Activated T-cell treated with anti-CD3 and anti-CD28 coated beads for 4 hours (primary cell): ENCODE results near the gene UBE4B.
"Not testable (repeated sequence)": the region's sequence is repeated elsewhere in the genome, so short reads cannot be mapped to it uniquely, and the experiment has no call there.

Source experiments
- DNase-seq: peaks from one replicate; pipeline ENCODE4 v3.0.0-alpha.2; 2020

Gene UBE4B

GRCh38 chr1:10074059-10074851 is 41.5 kb downstream of the UBE4B start:
- DNase-seq: peak; percentile 29

DNA sequence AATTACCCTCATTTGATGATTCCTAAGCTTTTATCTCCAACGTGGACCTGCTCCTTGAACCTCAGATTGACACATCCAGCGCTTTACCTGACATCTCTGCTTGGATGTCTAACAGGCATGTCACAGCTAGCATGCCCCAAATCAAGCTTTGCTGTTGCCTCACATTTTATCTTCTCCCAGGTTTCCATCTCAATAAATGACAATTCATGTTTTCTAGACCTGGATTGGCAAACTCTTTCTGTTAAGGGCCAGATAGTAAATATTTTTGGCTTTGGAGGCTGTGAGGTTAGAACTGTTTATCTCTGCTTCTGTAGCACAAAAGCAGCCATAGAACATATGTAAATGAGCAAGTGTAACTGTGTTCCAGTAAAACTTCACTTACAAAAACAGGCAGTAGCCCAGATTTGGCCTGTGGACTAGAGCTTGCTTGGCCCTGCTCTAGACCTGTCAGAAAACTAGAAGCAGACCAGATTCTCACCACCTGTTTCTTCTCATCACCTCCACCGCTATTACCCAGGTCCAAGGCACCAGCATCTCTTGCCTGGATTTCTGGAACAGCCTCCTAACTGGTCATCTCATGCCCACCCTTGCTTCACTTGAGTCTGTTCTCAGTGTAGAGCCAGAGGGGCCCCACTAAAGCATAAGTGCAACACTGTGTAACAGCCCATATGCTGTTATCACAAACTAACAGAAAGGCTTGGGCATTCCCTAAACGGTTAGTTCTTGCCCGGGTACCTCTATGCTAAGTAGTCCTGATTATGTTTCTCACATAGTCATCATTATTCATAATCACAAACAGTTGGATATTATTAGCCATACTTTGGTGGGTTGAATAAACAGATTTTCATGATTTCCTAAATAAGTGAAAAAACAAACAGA is 42.3 kb downstream of the UBE4B start:
- no peak for DNase-seq

DNA sequence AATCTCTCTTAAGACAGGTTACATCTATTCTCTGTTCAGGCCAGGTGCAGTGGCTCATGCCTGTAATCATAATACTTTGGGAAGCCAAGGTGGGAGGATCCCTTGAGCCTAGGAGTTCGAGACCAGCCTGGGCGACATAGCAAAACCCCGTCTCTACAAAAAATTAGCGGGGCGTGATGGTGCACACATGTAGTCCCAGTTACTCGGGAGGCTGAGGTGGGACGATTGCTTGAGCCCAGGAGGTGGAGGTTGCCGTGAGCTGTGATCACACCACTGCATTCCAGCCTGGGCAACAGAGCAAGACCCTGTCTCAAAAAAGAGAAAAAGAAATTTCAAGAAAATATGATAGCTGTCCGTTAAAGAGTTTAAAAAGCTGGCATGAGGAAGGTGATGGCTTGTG is 43.0 kb downstream of the UBE4B start:
- DNase-seq: no peak

DNA sequence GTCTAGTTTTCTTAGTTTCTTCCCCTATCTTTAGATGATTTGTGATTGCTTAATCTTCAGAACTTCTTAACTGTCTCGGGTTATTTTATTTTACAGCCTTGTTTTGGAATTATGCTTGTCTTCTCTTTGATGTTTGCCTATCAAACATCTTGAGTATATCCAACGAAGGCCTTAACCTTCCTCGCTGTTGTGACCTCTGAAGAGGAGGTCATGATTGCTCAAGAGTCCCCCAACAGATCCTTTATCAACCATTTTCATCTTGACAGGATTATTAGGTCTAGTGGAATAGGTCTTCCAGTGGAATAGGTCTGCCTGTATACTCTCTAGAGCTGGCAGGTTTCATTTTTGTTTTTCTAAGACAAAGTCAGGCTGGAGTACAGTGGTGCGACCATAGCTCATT is 45.7 kb downstream of the UBE4B start:
- DNase-seq: no peak

GRCh38 chr1:10080523-10080922 is 47.8 kb downstream of the UBE4B start:
- no peak for DNase-seq

DNA sequence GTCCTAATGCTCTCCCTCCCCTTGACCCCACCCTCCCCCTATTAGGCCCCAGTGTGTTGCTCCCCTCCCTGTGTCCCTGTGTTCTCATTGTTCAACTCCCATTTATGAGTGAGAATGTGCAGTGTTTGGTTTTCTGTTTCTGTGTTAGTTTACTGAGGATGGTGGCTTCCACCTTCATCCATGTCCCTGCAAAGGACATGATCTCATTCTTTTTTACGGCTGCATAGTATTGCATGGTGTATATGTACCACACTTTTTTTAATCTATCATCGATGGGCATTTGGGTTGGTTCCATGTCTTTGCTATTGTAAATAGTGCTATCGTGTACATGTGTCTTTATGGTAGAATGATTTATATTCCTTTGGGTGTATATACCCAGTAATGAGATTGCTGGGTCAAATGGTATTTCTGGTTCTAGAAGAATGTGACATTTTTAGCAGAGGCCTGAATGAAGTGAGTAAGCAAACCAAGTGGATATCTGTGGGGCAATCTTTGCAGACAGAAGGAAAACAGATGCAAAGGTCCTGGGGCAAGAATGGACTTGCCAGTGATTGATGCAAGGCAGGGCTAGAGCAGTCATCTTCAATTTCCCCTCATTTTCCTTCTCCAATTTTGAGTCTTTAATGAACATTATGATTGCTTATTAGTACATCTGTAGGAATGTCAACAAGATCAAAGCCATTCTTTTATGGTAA is 50.2 kb downstream of the UBE4B start:
- no peak for DNase-seq

DNA sequence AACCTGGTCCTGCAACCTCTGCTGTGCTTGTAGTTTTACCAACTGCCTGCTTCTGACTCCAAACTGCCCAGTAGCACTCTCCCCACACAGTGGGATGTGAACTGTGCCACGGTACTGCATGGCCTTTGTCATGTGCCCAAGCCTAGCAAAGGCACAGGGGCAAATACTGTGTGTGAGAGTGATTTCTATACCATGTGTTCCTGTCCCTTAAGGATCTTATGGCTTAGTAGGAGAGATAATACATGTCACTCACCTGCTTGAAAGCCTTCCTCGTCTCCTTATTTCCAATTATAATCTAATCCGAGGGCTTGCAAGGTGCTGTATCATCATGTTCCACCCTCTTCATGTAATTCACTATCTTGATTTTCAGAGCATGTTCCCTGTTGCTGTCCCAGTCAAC is 51.3 kb downstream of the UBE4B start:
- no peak for DNase-seq

DNA sequence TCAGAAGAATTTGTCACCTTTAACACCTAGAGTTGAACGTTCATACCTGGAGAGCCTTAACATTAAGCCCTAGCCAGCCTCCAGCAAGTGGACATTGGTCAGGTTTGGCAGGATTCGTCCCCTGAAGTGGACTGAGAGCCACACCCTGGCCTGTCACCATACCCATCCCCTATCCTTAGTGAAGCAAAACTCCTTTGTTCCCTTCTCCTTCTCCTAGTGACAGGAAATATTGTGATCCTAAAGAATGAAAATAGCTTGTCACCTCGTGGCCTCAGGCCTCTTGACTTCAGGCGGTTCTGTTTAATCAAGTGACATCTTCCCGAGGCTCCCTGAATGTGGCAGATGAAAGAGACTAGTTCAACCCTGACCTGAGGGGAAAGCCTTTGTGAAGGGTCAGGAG is 52.3 kb downstream of the UBE4B start:
- no peak for DNase-seq

- DNase-seq: no peak
These were observed 54.5 kb downstream of the UBE4B start for GRCh38 chr1:10087210-10087609.

- DNase-seq: no peak
These were observed 69.2 kb downstream of the UBE4B start for GRCh38 chr1:10101929-10102328.

- no peak for DNase-seq
These were observed 70.4 kb downstream of the UBE4B start for GRCh38 chr1:10103193-10103592.

GRCh38 chr1:10104834-10105233 is 72.1 kb downstream of the UBE4B start:
- no peak for DNase-seq

GRCh38 chr1:10105484-10105883 is 72.7 kb downstream of the UBE4B start:
- no peak for DNase-seq

DNA sequence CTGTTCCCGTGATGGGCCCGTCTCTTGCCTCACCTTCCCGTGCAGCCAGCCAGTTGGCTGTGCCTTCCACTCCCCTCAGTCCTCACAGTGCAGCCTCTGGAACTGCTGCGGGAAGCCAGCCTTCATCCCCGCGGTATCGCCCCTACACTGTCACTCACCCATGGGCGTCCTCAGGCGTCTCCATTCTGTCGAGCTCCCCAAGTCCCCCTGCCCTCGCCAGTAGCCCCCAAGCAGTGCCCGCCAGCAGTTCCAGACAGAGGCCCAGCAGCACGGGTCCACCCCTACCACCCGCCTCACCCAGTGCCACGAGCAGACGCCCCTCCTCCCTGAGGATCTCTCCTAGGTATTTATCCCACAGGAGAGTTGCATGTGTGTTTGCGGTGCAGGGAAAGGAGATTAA is 73.5 kb downstream of the UBE4B start:
- DNase-seq: no peak

GRCh38 chr1:10106756-10107475 is 74.2 kb downstream of the UBE4B start:
- DNase-seq: no peak

DNA sequence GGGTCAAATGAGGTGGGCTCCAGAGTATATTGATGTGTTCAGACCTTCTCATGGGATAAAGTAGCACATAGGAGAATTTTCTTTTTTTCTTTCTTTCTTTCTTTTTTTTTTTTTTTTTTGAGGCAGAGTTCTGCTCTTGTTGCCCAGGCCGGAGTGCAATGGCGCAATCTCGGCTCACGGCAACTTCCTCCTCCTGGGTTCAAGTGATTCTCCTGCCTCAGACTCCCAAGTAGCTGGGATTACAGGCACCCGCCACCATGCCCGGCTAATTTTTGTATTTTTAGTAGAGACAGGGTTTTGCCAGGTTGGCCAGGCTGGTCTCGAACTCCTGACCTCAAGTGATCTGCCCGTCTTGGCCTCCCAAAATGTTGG is 74.7 kb downstream of the UBE4B start:
- DNase-seq: not testable (repeated sequence)

- DNase-seq: no peak
These were observed 75.4 kb downstream of the UBE4B start for GRCh38 chr1:10108134-10108663.

DNA sequence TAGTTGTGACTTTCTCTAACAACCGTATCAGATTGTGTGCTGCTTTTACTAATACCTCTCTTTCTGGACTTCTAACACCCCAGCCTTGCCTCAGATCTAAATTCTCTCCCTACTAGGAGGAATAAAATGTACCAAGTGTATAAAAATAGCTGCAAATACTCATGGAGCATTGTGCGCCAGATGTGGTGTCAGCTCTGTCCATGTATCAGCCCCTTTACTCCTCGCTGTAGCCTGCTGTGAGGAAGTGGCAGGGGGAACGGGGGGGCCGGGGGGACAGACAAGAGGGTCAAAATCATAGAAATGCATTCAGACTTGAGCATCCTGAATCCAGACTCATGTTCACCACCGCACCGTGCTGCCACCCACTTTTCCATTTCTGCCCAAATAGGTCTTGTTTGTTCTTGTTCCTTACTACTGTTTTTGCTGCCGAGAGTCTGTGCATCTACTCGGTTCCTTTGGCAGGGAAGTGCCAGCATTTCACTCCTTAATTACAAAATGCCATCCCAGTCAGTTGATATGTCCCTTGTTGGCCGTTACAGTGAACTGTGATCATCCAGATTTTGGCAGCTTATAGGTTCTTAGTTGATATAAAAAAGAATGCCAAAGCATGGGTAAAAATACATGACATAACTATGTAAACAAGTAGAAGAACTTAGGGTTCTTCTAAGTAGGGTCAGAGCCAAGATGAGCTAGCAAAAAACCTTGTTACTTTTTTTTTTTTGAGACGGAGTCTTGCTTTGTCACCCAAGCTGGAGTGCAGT is 76.4 kb downstream of the UBE4B start:
- DNase-seq: no peak

DNA sequence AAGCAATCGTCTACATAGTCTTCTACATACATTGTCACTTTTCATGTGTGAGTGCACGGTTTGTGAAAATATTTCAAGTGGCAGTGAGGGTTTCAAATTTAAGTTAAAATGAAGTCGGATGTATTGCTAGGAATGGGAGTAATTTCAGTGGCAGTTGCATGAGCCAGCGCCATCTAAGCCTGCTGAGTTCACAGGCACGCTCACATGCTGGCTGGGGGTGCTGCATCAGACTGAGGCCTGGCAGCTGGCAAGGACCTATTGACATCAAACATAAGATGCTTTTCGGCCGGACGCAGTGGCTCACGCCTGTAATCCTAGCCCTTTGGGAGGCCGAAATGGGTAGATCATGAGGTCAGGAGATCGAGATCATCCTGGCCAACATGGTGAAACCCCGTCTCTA is 80.7 kb downstream of the UBE4B start:
- no peak for DNase-seq

DNA sequence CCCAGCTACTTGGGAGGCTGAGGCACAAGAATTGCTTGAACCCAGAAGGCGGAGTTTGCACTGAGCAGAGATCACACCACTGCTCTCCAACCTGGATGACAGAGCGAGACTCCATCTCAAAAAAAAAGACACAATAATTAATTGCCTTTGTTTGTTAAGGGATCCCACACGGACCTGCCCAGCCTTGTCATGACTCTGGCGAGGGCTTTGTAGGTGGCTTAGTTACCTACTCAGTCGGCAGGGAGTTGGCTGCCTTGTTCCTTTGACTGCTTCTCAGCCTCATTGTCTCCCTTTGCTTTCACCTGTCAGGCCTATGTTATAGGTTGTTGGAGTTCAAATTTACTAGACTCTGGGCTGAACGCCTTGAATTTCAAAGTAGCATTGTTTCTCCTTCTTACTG is 82.0 kb downstream of the UBE4B start:
- DNase-seq: no peak

DNA sequence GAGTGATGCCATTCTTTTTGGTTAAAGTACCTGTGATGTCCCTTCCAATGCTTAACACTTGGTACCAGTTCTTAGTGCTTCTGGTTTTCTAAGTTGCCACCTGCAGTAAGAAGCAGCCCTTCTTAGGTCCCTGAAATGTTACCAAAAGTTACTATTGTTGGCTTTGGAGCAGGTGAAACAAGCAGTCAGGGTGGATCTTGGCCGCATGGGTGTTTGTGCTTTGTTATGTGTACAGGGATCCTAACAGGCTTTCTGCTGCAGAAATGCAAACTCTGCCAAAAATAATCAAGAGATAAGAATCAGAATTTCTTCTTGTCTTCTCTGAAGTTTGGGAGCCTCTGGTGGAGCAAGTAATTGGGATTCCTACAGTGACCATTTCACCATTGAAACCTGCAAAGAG is 84.4 kb downstream of the UBE4B start:
- no peak for DNase-seq

- DNase-seq: no peak
These were observed 85.1 kb downstream of the UBE4B start for GRCh38 chr1:10117865-10118264.
